PC-3 (cell line): Measurements from ENCODE around the gene CPSF3. TPM values are rescaled to one million over a fixed set of nuclear protein-coding genes. Genes with fewer than 3 reads are reported as not detected.

Source experiments
- ATAC-seq: fragments of 200-7000 bp; cut with Tn5 transposase; 2 replicates; pipeline ENCODE4 v1.9.1; 2020; ENCODE audit warnings: mild to moderate bottlenecking, moderate library complexity
- BruUV-seq: library from RNA; stranded (reverse); fragments of 400-500 nt; replicated peaks from 2 replicates; lab custom pipeline; 2021; lab: Mats Ljungman, UMichigan
- CTCF ChIA-PET: fragments of 300-600 bp; sonication (Branson Sonifier 250); formaldehyde crosslinking; loops from one replicate; lab custom pipeline; 2022; ENCODE audit warnings: antibody characterized with exemption; lab: Charles Lee
- POLR2A ChIA-PET: fragments of 300-600 bp; sonication (Branson Sonifier 250); formaldehyde crosslinking; loops from one replicate; lab custom pipeline; 2022; ENCODE audit warnings: antibody characterized with exemption; ENCODE audit not compliant: unreplicated experiment; lab: Charles Lee
- DNase-seq: peaks from one replicate; pipeline ENCODE4 v3.0.0-alpha.2; 2015
- H2AFZ ChIP-seq: fragments of 300-600 bp; sonication (generic); 2 replicates; pipeline ENCODE4 v1.6.0; 2016; ENCODE audit warnings: antibody characterized with exemption, low read length
- H3F3A ChIP-seq: fragments of 300-600 bp; sonication (generic); one replicate; pipeline ENCODE4 v1.6.0; 2017; ENCODE audit warnings: antibody characterized with exemption, low read length, control low read depth, mild to moderate bottlenecking; ENCODE audit not compliant: unreplicated experiment
- H3K27ac ChIP-seq: fragments of 300-600 bp; sonication (generic); 2 replicates; pipeline ENCODE4 v1.5.1; 2016; ENCODE audit warnings: mild to moderate bottlenecking, low read length
- H3K27me3 ChIP-seq: fragments of 300-600 bp; sonication (generic); 2 replicates; pipeline ENCODE4 v1.6.1; 2016; ENCODE audit warnings: low read length, mixed read lengths
- H3K36me3 ChIP-seq: fragments of 300-600 bp; sonication (generic); 2 replicates; pipeline ENCODE4 v1.6.1; 2016; ENCODE audit warnings: low read depth, mixed run types, low read length, mixed read lengths
- H3K4me1 ChIP-seq: fragments of 300-600 bp; sonication (generic); 2 replicates; pipeline ENCODE4 v1.5.1; 2016; ENCODE audit warnings: low read length; ENCODE audit not compliant: insufficient read depth
- H3K4me2 ChIP-seq: fragments of 300-600 bp; sonication (generic); 2 replicates; pipeline ENCODE4 v1.6.0; 2016; ENCODE audit warnings: low read length
- H3K4me3 ChIP-seq: fragments of 300-600 bp; sonication (generic); 2 replicates; pipeline ENCODE4 v1.5.1; 2016; ENCODE audit warnings: mild to moderate bottlenecking, low read length, mixed read lengths
- H3K79me2 ChIP-seq: fragments of 300-600 bp; sonication (generic); 2 replicates; pipeline ENCODE4 v1.6.1; 2017; ENCODE audit warnings: low read length, mixed read lengths
- H3K9ac ChIP-seq: fragments of 300-600 bp; sonication (generic); 2 replicates; pipeline ENCODE4 v1.6.0; 2016; ENCODE audit warnings: mild to moderate bottlenecking, low read length
- H3K9me2 ChIP-seq: fragments of 300-600 bp; sonication (generic); replicated peaks from 2 replicates; pipeline ENCODE4 v1.6.1; 2016; ENCODE audit warnings: mixed run types, low read length, mixed read lengths
- H3K9me3 ChIP-seq: fragments of 300-600 bp; sonication (generic); 2 replicates; pipeline ENCODE4 v1.6.1; 2016; ENCODE audit warnings: low read length, mixed read lengths
- H4K20me1 ChIP-seq: fragments of 300-600 bp; sonication (generic); 2 replicates; pipeline ENCODE4 v1.6.1; 2016; ENCODE audit warnings: low read length, mixed read lengths
- EZH2 ChIP-seq: fragments of 300-600 bp; sonication (generic); IDR thresholded peaks from one replicate; pipeline ENCODE4 v1.6.1; 2017; ENCODE audit warnings: antibody characterized with exemption, mild to moderate bottlenecking, low read length; ENCODE audit not compliant: unreplicated experiment
- EZH2phosphoT487 ChIP-seq: fragments of 300-600 bp; sonication (generic); IDR thresholded peaks from 2 replicates; pipeline ENCODE4 v1.6.1; 2018; ENCODE audit warnings: mild to moderate bottlenecking, antibody characterized with exemption, low read length, borderline replicate concordance
- intact Hi-C: fragments of 100-400 bp; cut with micrococcal nuclease; formaldehyde crosslinking; loops from 2 replicates; pipeline ENCODE4 v1.9.0; 2023
- total RNA-seq: library from RNA; depleted of rRNA; stranded (reverse); fragments of >200 nt; gene quantifications from 2 replicates; pipeline ENCODE4 v1.2.3, GENCODE V29; 2014
- TF ChIP-seq, protein P1 (sequence below): fragments of 300-600 bp; sonication (generic); conservative IDR thresholded peaks from 2 replicates; pipeline ENCODE4 v1.5.1; 2017; ENCODE audit warnings: antibody characterized with exemption, low read depth, mild to moderate bottlenecking, low read length

Gene CPSF3
- total RNA-seq, 1 experiment from 2014 or later: 60.1 TPM

DNA sequence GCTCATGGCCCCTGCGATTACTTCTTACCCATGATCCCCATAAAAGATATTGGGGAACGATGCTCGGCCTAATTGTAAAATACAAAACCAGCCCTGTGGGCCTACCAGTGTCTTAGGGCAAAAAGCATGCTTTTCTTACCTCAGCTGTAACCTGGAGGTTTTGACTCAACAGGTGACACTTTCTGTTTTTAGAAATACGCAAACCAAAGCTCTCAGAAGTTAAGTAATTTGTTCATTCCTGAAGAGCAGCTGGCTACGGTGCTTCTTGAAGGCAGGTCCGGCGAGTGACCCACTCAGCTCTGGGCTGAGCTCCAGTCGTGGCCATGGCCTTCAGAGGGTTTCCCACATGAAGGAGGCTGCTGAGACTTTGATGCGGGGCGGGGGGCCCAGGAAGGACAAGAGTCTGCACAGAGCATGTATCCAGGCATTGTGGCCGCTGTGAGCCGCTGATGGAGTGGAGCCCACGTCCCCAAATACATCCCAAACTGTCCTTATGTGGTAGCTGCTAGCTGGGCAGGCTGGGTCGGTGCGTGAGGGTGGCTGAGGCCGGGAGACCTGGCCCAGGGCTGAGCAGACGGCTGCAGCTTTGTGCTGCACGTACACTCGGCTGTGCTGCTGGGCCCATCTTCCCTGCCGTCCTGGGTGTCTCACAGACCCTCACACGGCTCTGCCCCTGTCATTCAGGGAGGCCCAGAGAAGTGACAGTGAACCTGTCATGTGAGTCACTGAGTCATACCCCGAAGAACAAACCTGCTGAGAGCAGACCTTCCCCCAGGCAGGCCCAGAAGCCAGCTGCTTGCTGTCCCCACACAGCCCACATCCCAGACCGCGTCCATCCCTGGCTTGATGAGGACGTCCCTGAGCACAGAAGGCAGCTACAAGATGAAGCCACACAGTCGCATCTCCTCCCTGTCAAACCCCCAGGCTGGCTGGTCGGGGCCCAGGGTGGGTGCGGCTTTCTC lies 34.2 kb upstream of the CPSF3 start:
- Histone ChIP-seq H3K79me2 (no peaks in the 10 kb centered on the region), H3K9ac (no peak overlapping the region), H3K4me2 (no peak overlapping the region), H3K27me3 (no peaks in the 10 kb centered on the region), H3K4me3 (no peak overlapping the region), H3K9me2 (no peaks in the 10 kb centered on the region), H3K4me1 (peaks cover 27% of the 10 kb centered on the region), H3F3A (peaks cover 7% of the 10 kb centered on the region), H3K36me3 (peaks cover 50% of the 10 kb centered on the region), H3K27ac (no peak overlapping the region), H2AFZ (no peak overlapping the region), H4K20me1 (no peaks in the 10 kb centered on the region), H3K9me3 (no peaks in the 10 kb centered on the region)
- ChIA-PET POLR2A (no interaction called here), CTCF (no interaction called here)
- DNase-seq: no peak
- BruUV-seq: no TSS peak
- no peak for ATAC-seq
- TF ChIP-seq, protein P1, sequence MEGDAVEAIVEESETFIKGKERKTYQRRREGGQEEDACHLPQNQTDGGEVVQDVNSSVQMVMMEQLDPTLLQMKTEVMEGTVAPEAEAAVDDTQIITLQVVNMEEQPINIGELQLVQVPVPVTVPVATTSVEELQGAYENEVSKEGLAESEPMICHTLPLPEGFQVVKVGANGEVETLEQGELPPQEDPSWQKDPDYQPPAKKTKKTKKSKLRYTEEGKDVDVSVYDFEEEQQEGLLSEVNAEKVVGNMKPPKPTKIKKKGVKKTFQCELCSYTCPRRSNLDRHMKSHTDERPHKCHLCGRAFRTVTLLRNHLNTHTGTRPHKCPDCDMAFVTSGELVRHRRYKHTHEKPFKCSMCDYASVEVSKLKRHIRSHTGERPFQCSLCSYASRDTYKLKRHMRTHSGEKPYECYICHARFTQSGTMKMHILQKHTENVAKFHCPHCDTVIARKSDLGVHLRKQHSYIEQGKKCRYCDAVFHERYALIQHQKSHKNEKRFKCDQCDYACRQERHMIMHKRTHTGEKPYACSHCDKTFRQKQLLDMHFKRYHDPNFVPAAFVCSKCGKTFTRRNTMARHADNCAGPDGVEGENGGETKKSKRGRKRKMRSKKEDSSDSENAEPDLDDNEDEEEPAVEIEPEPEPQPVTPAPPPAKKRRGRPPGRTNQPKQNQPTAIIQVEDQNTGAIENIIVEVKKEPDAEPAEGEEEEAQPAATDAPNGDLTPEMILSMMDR: no peak
- intact Hi-C loops: no loop called here

DNA sequence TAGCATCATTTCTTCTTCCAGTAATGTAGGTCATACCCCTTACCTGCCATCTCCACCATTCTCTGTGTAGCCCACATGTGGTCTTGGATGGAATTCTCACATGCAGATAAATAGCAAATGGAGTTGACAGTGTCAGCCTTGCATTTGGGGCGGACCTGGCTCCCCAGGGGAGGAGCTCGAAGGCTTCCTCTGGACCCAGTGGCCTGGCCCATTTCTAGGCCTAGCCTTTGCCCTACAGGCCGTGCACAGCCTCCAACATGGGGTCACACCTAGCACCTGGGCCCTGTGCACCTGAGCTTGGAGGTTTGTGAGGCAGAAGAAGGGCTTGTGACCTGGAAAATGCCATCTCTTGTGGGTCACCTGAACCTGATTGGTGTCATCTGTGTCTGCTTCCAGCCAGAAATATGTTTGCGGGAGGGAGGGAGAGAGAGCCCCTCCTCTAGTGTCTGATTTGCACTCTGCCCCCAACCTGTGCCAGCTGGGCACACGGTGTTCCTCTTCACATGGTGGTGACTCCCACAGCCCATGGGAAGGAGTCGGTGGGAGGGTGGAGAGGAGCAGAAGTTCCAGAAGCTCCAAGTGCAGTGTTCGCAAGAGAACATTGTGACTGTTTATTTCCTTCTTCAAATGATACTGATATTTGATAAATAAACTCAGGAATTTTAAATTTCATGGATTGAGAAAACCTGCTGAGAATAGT lies 33.2 kb upstream of the CPSF3 start:
- no peak for ATAC-seq
- Histone ChIP-seq H3K4me2 (no peak overlapping the region), H3K9ac (no peak overlapping the region), H3K36me3 (peaks cover 48% of the 10 kb centered on the region), H3K27ac (no peak overlapping the region), H3F3A (peaks cover 6% of the 10 kb centered on the region), H3K79me2 (no peaks in the 10 kb centered on the region), H3K27me3 (no peaks in the 10 kb centered on the region), H3K9me2 (no peaks in the 10 kb centered on the region), H3K4me3 (no peak overlapping the region), H3K9me3 (no peaks in the 10 kb centered on the region), H2AFZ (no peak overlapping the region), H4K20me1 (no peaks in the 10 kb centered on the region), H3K4me1 (peaks cover 21% of the 10 kb centered on the region)
- DNase-seq: no peak
- TF ChIP-seq EZH2phosphoT487 (no peak), EZH2 (no peak)
- TF ChIP-seq, protein P1: no peak
- POLR2A ChIA-PET: no interaction called here
- intact Hi-C loops: no loop called here
- BruUV-seq: no TSS peak
- CTCF ChIA-PET: no interaction called here

DNA sequence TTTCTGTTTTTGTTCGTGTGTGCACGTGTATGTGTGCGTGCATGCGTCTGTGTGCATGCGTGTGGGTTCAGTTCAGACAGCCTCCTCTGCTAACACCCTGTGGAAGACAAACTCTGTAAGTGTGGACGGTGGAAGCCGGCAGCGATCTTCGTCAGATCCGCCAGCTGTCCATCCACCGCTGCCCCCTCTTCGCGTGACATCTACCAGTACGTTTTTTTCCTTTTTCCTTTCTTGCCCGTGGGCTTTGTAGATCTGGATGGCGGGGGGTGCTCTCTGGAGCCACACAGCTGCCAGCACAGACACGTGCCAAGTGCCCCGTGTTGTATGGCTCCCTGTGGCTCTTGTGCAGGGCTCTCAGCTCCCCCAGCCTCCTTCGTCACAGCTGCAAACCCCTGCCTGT lies 32.5 kb upstream of the CPSF3 start:
- no TSS peak for BruUV-seq
- H3K27ac ChIP-seq: no peak overlapping the region
- DNase-seq: no peak
- no peak for ATAC-seq
- H3K27me3 ChIP-seq: no peaks in the 10 kb centered on the region
- H2AFZ ChIP-seq: no peak overlapping the region
- TF ChIP-seq, protein P1: no peak
- TF ChIP-seq EZH2phosphoT487 (no peak), EZH2 (no peak)
- H3K4me3 ChIP-seq: no peak overlapping the region
- peaks cover 14% of the 10 kb centered on the region for H3K4me1 ChIP-seq
- peaks cover under 1% of the 10 kb centered on the region for H3F3A ChIP-seq
- H3K36me3 ChIP-seq: peaks cover 43% of the 10 kb centered on the region
- ChIA-PET CTCF (no interaction called here), POLR2A (no interaction called here)
- intact Hi-C loops: no loop called here
- H3K9me2 ChIP-seq: no peaks in the 10 kb centered on the region
- H3K79me2 ChIP-seq: no peaks in the 10 kb centered on the region
- no peak overlapping the region for H3K9ac ChIP-seq
- no peaks in the 10 kb centered on the region for H3K9me3 ChIP-seq
- no peak overlapping the region for H3K4me2 ChIP-seq
- H4K20me1 ChIP-seq: no peaks in the 10 kb centered on the region
